HUES64 (cell line): Measurements from ENCODE around the gene PPIL6.

Experiments
- H3K27ac ChIP-seq: 2 replicates; pipeline ENCODE4 v1.7.0; 2013; ENCODE audit warnings: low read depth, low read length, inconsistent platforms
- H3K27me3 ChIP-seq: 2 replicates; pipeline ENCODE4 v1.6.1; 2013; ENCODE audit warnings: mild to moderate bottlenecking, low read length; ENCODE audit not compliant: insufficient read depth
- H3K36me3 ChIP-seq: 2 replicates; pipeline ENCODE4 v1.6.1; 2013; ENCODE audit warnings: mild to moderate bottlenecking, low read length; ENCODE audit not compliant: insufficient read depth
- H3K4me1 ChIP-seq: 2 replicates; pipeline ENCODE4 v1.6.1; 2013; ENCODE audit warnings: mild to moderate bottlenecking, low read length, moderate library complexity; ENCODE audit not compliant: insufficient read depth
- H3K4me3 ChIP-seq: 2 replicates; pipeline ENCODE4 v1.5.1; 2013; ENCODE audit warnings: mild to moderate bottlenecking, low read length, moderate library complexity
- H3K9ac ChIP-seq: 2 replicates; pipeline ENCODE4 v1.6.1; 2013; ENCODE audit warnings: mild to moderate bottlenecking, low read depth, low read length
- H3K9me3 ChIP-seq: 2 replicates; pipeline ENCODE4 v1.6.1; 2013; ENCODE audit warnings: low read depth, low read length; ENCODE audit not compliant: insufficient read depth
- WGBS: fragments of 150-250, 120-280 bp; methylation state at CpG from one replicate; pipeline ENCODE4 v1.1.7; 2013; ENCODE audit warnings: missing lambda C conversion rate; 5-methylcytosine and 5-hydroxymethylcytosine counted together

Gene PPIL6

DNA sequence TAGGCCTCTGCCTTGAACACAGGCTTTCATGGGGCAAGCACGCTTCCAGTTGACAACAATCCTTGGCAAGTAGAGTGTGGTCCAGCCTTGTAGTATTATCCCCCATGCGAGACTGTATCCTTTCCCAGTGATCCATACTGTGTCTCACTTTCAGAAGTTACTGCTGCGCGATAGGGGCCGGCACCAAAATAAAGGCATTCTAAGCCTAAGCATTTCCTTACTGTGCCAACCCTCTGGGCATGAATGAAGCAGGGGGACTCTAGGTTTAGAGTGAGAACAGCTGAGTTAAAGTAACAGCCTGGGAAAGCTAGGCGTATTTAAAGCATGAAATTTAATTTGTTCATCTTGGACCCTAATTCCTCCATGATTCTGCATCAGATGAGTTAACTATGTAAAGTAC, 97.5 kb downstream of the PPIL6 start:
- Histone ChIP-seq H3K27ac (no peak overlapping the region), H3K9ac (no peak overlapping the region)

DNA sequence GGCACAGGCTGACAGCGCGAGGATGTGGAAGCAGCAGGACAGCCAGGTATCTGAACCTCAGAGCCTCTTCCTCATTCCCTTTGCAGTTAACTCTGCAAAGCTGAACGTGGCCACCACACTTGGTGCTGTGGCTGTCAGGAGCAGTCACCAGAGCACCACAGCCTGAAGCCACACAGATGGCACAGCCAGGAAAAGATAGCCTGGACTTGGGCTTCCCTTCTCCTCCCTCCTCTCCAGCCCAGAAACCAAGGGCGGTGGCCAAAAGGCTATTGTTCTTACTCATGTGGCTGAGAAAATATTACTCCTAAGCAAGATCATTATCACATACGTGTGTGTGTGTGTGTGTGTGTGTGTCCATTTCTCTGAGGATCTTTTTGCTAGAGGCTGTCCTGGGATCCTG, 97.9 kb downstream of the PPIL6 start:
- no peak overlapping the region for H3K9ac ChIP-seq
- no peaks in the 10 kb centered on the region for H3K27me3 ChIP-seq
- no peak overlapping the region for H3K27ac ChIP-seq
- WGBS: 83% methylated on average over 5 of the region's 5 CpGs
- H3K9me3 ChIP-seq: no peaks in the 10 kb centered on the region
- H3K4me1 ChIP-seq: no peaks in the 10 kb centered on the region; the same call in 1 of the 2 replicates
- no peaks in the 10 kb centered on the region for H3K36me3 ChIP-seq
- no peak overlapping the region for H3K4me3 ChIP-seq

More for the DNA sequence above, 97.5 kb downstream of the PPIL6 start:
- no peaks in the 10 kb centered on the region; the same call in 1 of the 2 replicates for H3K4me1 ChIP-seq
- H3K4me3 ChIP-seq: no peak overlapping the region
- H3K36me3 ChIP-seq: no peaks in the 10 kb centered on the region
- H3K27me3 ChIP-seq: no peaks in the 10 kb centered on the region
- H3K9me3 ChIP-seq: no peaks in the 10 kb centered on the region
- WGBS: 97% methylated on average over 6 of the region's 6 CpGs

DNA sequence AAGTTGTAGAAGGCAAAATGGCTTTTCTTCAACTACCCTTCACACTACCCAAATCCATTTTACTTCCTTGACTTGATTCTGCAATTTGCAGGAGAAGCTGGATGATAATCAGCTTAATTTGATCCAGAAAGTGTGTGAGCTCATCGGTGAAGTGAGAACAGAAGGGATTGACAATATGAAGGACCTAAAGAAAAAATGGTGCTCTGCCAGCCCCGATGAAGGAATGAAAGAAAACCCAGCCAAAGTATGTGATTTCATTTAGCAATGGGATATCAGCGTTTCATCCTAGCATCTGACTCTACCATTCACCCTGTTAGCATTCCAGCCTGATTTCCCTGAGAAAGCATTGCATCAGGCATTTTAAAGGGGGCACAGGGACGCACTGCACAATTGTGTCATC, 99.6 kb downstream of the PPIL6 start:
- H3K4me3 ChIP-seq: no peak overlapping the region
- 88% methylated on average over 4 of the region's 4 CpGs for WGBS

More for the DNA sequence above, 99.6 kb downstream of the PPIL6 start:
- Histone ChIP-seq H3K36me3 (no peaks in the 10 kb centered on the region), H3K27me3 (no peaks in the 10 kb centered on the region), H3K27ac (no peak overlapping the region), H3K4me1 (no peaks in the 10 kb centered on the region; the same call in 1 of the 2 replicates), H3K9me3 (no peaks in the 10 kb centered on the region), H3K9ac (no peak overlapping the region)
